Stimulated activated CD4-positive, alpha-beta T cell treated with anti-CD3 and anti-CD28 coated beads, TNF-alpha, amount 100 ng/mL, for 24 hours (primary cell): ENCODE results near the gene SH2D4B.
"Not testable (repeated sequence)": the region's sequence is repeated elsewhere in the genome, so short reads cannot be mapped to it uniquely, and the experiment has no call there.

ENCODE experiments used
- DNase-seq, 3 experiments: peaks; one replicate each; pipeline ENCODE4 v3.0.0-alpha.2; 2020; ENCODE audit warnings: low read depth in 3 of 3

SH2D4B gene

GRCh38 chr10:80542652-80543318 lies 5.1 kb downstream of the SH2D4B start:
- DNase-seq, result no peak

GRCh38 chr10:80543319-80543672 lies 5.6 kb downstream of the SH2D4B start:
- not testable (repeated sequence) for DNase-seq

GRCh38 chr10:80544316-80544953 lies 6.7 kb downstream of the SH2D4B start:
- no peak for DNase-seq

- DNase-seq, result no peak
Observed at GRCh38 chr10:80545258-80545881, 7.7 kb downstream of the SH2D4B start.

- DNase-seq, result no peak
Observed at GRCh38 chr10:80552151-80552646, 14.5 kb downstream of the SH2D4B start.

GRCh38 chr10:80553436-80553835 lies 15.7 kb downstream of the SH2D4B start:
- no peak for DNase-seq

GRCh38 chr10:80554050-80554449 lies 16.3 kb downstream of the SH2D4B start:
- DNase-seq, result no peak

GRCh38 chr10:80555415-80555814 lies 17.7 kb downstream of the SH2D4B start:
- DNase-seq, result no peak

- no peak for DNase-seq
Observed at GRCh38 chr10:80561950-80562349, 24.2 kb downstream of the SH2D4B start.

GRCh38 chr10:80567292-80567691 lies 29.6 kb downstream of the SH2D4B start:
- DNase-seq, result no peak

- DNase-seq, result no peak
Observed at GRCh38 chr10:80569131-80569895, 31.6 kb downstream of the SH2D4B start.

GRCh38 chr10:80571352-80571751 lies 33.6 kb downstream of the SH2D4B start:
- DNase-seq, result no peak

GRCh38 chr10:80579181-80579763 lies 41.6 kb downstream of the SH2D4B start:
- no peak for DNase-seq

- no peak for DNase-seq
Observed at GRCh38 chr10:80579849-80580637, 42.3 kb downstream of the SH2D4B start.

GRCh38 chr10:80580638-80581468 lies 43.2 kb downstream of the SH2D4B start:
- no peak for DNase-seq

GRCh38 chr10:80581469-80581835 lies 43.8 kb downstream of the SH2D4B start:
- DNase-seq, result no peak

GRCh38 chr10:80582286-80582960 lies 44.7 kb downstream of the SH2D4B start:
- no peak for DNase-seq

GRCh38 chr10:80583685-80584084 lies 46.0 kb downstream of the SH2D4B start:
- no peak for DNase-seq

- no peak for DNase-seq
Observed at GRCh38 chr10:80585812-80586211, 48.1 kb downstream of the SH2D4B start.

- DNase-seq, result no peak
Observed at GRCh38 chr10:80588546-80588945, 50.8 kb downstream of the SH2D4B start.
